ENCODE results near the gene ACD.

Gene ACD

DNA sequence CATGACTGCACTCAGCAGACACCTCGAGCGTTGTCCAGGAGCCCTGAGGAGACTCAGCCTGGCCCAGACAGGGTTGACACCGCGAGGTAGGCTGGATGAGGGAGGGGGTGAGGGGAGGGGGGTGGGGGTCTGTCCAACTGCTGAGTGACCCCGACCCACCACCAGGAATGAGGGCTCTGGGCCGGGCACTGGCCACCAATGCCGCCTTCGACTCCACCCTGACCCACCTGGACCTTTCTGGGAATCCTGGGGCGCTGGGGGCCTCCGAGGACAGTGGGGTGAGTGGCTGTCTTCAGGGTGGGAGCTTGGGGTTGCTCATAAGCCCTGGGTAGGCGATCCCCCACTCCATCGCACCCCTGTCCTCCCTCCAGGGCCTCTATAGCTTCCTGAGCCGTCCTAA lies 12.4 kb downstream of the ACD start:
- DNase-seq (ENCODE audit: low read depth in 2 of 2) = no peak

DNA sequence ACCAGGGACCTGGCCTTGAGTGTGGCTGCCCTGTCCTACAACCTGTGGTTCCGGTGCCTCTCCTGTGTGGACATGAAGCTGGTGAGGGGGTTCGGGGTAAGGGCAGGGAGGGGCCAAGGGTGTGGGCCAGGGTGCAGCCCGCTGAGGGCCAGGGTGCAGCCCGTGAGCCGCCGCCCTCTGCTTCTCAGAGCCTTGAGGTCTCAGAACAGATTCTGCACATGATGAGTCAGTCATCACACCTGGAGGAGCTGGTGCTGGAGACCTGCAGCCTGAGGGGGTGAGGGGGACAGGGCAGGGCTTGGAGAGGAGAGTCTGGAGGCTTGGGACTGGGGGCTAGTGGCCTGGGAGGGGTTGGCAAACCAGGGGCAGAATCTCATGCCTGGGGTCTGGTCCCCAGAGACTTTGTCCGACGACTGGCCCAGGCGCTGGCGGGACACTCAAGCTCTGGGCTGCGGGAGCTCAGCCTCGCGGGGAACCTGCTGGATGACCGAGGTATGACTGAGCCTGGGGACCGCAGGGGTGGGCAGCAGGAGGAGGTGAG lies 12.9 kb downstream of the ACD start:
- no peak for DNase-seq (ENCODE audit: low read depth in 2 of 2)

DNA sequence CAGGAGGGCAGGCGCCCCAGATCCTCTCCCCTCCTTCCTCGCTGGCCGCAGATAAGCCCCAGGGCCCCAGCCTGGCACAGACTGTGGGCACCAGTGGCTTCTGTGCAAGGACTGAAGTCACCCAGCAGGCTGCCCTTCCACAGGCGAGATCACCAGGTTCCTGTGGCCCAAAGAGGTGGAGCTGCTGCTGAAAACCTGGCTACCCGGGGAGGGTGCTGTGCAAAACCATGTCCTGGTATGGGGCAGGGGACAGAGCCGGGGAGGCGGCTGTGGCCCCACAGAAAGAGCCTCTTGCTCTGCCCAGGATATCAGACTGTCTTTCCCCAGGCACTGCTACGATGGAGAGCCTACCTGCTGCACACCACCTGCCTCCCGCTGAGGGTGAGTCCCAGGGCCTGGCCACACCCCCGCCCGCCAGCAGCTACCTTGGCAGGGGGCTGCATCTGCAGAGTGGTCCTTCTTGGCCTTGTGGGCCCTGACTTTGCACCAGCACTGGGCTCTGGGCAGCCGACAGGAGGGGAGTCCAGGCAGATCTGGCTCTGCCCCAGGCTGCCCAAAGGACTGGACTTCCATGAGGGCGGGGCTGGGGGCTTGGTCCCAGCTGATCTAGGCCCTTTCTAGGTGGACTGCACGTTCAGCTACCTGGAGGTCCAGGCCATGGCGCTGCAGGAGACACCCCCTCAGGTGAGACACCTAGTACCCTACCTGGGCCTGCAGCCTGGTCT lies 14.5 kb downstream of the ACD start:
- no peak for DNase-seq (ENCODE audit: low read depth in 2 of 2)

DNA sequence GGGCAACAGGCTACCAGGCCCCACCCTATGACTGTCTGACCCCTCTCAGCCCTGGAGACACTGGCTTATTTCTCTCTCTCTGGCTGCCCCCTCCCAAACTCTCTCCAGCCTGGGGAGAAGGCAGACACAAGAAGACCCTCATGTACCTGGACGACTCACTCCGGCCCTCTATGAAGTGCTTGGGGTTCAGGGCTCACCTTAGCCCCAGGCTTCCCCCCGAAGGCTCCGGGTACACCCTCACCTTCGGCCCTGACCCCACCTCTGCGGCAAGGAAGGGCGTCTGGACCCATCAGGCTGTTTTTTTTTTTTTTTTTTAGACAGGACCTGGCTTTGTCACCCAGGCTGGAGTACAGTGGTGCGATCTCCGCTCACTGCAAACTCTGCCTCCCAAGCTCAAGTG lies 16.0 kb downstream of the ACD start:
- no peak for DNase-seq (ENCODE audit: low read depth in 2 of 2)

DNA sequence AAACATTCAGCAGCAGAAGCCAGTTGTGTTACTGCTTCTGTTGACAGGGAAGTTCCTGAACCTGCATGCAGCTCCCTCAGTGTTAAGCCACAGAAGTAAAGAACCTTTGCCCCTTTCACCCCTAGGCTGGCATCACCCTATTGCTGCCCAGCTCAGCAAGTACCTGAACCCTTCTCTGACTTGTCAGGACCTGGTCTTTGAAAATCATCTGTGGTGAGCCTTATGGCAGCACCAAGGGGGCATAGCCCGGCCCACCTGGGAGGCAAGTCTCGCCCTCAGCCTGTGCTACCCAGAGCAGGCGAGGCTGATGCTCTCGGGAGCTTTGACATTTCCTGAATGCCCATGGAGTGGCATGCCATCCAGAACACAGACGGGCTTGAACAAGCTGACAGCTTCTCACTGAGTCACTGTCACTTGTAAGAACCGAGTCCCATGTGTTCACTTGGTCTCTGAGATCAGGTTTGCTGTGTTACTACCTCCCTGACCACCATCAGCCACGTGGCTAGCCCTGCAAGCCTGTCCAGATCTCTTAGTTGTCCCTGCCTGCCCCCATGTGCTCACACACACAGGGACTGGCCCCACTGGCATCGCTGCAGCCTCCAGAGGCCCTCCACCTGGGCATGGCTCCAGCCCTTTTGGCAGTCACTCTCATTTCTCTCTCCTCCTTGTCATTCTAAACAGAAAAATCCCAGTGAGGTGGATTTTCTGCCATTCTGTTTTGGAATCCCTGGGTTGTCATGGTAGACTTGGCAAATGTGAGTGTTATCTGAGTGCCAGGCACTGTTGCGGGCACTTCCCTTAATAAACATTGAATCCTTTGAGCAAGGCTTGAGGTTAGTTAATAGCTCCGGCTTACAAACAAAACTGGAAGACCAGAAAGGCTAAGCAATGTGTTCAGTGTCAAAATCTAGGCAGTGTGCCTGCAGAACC lies 18.0 kb downstream of the ACD start:
- no peak for DNase-seq (ENCODE audit: low read depth in 2 of 2)

DNA sequence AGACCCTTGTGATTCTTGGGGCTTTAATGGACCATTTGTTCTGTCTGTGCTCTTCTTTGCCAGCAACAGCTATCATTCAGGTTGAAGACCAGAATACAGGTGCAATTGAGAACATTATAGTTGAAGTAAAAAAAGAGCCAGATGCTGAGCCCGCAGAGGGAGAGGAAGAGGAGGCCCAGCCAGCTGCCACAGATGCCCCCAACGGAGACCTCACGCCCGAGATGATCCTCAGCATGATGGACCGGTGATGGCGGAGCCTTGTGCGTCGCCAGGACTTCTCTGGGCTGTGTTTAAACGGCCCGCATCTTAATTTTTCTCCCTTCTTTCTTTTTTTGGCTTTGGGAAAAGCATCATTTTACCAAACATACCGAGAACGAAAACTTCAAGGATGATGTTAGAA lies 22.4 kb downstream of the ACD start:
- no peak for DNase-seq (ENCODE audit: low read depth in 2 of 2)

DNA sequence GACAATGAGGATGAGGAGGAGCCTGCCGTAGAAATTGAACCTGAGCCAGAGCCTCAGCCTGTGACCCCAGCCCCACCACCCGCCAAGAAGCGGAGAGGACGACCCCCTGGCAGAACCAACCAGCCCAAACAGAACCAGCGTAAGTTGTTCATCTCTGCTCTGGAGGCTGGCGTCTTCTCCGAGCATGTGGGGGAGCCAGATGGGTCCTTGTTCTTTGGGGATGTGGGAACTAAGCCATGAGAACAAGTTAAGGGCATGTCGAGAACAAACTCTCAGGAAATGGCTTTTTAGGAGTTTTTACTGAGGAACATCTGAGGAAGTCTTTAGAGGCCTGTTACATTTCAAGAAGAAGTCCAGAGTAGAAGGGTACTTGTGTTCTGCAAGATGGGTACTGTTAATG lies 23.3 kb downstream of the ACD start:
- no peak for DNase-seq (ENCODE audit: low read depth in 2 of 2)

DNA sequence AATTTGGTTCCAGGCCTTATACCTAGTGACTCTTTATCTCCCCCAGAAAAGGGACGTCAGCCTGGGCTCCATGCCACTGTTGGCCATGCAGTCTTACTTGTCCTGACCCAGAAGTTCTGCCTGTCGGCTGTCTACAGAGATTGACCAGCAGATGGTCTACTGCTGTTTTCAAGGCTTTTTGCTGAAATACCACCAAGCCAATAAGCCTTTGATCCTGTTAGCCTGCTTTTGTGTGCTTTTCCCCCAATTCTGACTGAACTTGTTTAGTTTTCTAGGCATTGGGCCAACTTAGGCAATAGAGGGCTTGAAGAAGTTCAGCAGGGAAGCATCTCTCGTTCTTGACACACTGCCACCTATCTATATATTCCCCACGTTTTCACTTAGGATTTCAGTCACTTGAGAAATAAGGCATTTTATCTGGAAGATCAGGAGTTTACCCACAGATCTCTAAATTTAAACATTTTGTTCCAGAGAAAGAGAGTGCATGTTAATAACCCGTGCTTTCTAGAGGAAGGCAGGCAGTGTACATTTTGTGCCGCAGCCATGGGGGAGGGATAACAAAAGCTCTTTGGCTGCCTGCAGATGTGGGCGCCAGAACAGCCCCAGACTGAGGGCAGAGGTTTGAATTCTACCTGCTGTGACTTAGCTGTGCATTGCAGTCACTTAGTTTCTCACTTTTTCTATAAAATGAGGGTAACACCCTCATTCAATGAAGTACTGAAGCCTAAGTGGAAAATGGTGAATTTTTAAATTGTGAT lies 27.5 kb downstream of the ACD start:
- no peak for DNase-seq (ENCODE audit: low read depth in 2 of 2)

DNA sequence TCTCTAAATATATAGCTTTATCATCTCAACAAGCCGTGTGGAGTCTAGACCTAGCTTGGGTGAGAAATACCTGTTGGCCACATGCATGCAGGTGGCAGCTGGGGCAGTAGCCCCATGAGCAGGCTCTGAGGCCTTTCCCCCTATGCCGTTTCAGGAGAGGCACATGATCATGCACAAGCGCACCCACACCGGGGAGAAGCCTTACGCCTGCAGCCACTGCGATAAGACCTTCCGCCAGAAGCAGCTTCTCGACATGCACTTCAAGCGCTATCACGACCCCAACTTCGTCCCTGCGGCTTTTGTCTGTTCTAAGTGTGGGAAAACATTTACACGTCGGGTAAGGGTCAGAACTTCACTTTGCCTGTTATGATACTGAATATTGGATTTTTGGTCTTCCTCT lies 31.8 kb downstream of the ACD start:
- DNase-seq (ENCODE audit: low read depth in 2 of 2) = no peak

DNA sequence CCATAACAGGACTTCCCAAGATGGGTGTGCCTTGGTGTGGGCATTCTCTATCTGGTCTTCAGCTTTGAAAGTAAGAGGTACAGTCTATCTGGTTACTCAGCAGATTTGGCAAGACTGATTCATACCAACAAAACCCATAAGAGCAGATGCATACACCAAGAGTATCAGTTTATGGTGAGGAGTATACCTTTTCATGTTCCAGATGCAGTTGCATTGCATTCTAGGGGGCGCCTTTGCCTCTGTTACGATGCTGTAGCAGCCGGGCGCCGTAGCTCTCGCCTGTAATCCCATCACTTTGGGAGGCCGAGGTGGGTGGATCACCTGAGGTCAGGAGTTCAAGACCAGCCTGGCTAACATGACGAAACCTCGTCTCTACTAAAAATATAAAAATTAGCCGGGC lies 46.3 kb downstream of the ACD start:
- no peak for DNase-seq (ENCODE audit: low read depth in 2 of 2)

DNA sequence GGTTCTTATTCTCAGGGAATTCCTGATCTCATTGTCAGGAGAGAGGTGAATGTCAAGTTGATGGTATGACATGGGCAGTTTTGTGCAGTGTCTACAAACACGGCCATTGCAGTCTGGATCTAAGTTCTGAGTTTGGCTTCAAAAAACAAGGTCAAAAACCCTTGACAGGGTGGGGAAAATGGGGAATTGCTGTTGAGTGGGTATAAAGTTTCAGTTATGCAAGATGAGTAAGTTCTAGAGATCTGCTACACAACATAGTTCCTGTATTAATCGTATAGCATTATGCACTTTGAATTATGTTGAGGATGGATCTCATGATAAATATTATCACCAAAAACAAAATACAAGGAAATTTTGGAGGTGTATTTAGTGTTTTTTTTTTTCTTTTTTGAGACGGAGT lies 51.7 kb downstream of the ACD start:
- DNase-seq (ENCODE audit: low read depth in 2 of 2) = no peak

Data from stimulated activated CD8-positive, alpha-beta memory T cell treated with anti-CD3 and anti-CD28 coated beads, Interleukin-7, amount 100 ng/mL, for 1 hour (primary cell).